Heart right ventricle (tissue), 16 donors: ENCODE results near the gene RAI1. TPM values are rescaled to one million over a fixed set of nuclear protein-coding genes. Genes with fewer than 3 reads are reported as not detected.

Experiments
- ATAC-seq, 8 donors: fragments of 200-7000 bp; cut with Tn5 transposase; one replicate each; pipeline ENCODE4 v1.9.1; 2020; ENCODE audit warnings: mild to moderate bottlenecking in 8 of 8, moderate library complexity in 8 of 8, moderate number of reproducible peaks in 1 of 8
- DNase-seq, 2 donors: peaks; one replicate each; pipeline ENCODE4 v3.0.0-alpha.2; 2020
- H3K27ac ChIP-seq, 10 donors: fragments of 200-600 bp; sonication (generic) in 2 of 10; one replicate each; pipeline versions ENCODE4 v1.5.0 to v1.8.0; 2020 to 2022; ENCODE audit warnings: mild to moderate bottlenecking in 3 of 10
- H3K27me3 ChIP-seq, 7 donors: fragments of 200-600 bp; one replicate each; pipeline ENCODE4 v1.8.0; 2021 to 2022; ENCODE audit warnings: mild to moderate bottlenecking in 2 of 7
- H3K36me3 ChIP-seq, 9 donors: fragments of 200-600 bp; sonication (generic) in 1 of 9; one replicate each; pipeline versions ENCODE4 v1.5.0 to v1.8.0; 2020 to 2022; ENCODE audit warnings: mild to moderate bottlenecking in 2 of 9
- H3K4me1 ChIP-seq, 9 donors: fragments of 200-600 bp; sonication (generic) in 1 of 9; one replicate each; pipeline versions ENCODE4 v1.5.0 to v1.8.0; 2020 to 2022; ENCODE audit warnings: mild to moderate bottlenecking in 4 of 9
- H3K4me3 ChIP-seq, 10 donors: fragments of 200-600 bp; sonication (generic) in 2 of 10; one replicate each; pipeline versions ENCODE4 v1.5.0 to v1.8.0; 2020 to 2022; ENCODE audit warnings: mild to moderate bottlenecking in 7 of 10, moderate library complexity in 2 of 10
- H3K9me3 ChIP-seq, 11 donors: fragments of 200-600 bp in 10 of 11; sonication (generic) in 2 of 11; one replicate each; pipeline versions ENCODE4 v1.5.0 to v1.8.0; 2013 to 2022; ENCODE audit warnings: mild to moderate bottlenecking in 2 of 11, control low read depth in 1 of 11, moderate library complexity in 1 of 11
- WGBS, 2 donors: extraction: QIAGEN DNeasy Blood & Tissue Kit; methylation state at CpG; one replicate each; pipeline ENCODE4 v1.1.7; 2013; ENCODE audit warnings: inconsistent platforms in 1 of 2; 5-methylcytosine and 5-hydroxymethylcytosine counted together
- intact Hi-C, 10 donors: fragments of 100-400 bp; cut with DNase I; formaldehyde crosslinking; loops; one replicate each; pipeline versions ENCODE4 v1.11.1 to v1.14.2; 2022
- polyA plus RNA-seq, 2 donors: library from polyadenylated mRNA; stranded (reverse); fragments of 200-250 nt; gene quantifications; one replicate each; pipeline ENCODE4 v1.2.3, GENCODE V29; 2013
- total RNA-seq, 10 donors: library from RNA; stranded (reverse); fragmentation: NEBNext Ultra II Directional in 3 of 10; extraction: Animal tissue kit (Norgen Biotek cat#: 25700) in 3 of 10; gene quantifications; one replicate each; pipeline versions ENCODE4 v1.2.1 to v1.2.4, GENCODE V29; 2021 to 2023
- TF ChIP-seq, protein P1 (sequence below), 9 donors: fragments of 200-600 bp; sonication (generic) in 2 of 9; IDR thresholded peaks; one replicate each; pipeline versions ENCODE4 v1.5.0 to v1.8.0; 2021 to 2022; ENCODE audit warnings: antibody characterized with exemption in 9 of 9, mild to moderate bottlenecking in 5 of 9, moderate library complexity in 1 of 9
- donor health status: Arrhythmogenic right ventricular cardiomyopathy.
- donor health status: ischemic (EF 13 %, LVEDD 7.1; RV severe dilation, severe dysfunction).
- donor health status: healthy with polysubstance abuse.
- donor health status: DM: no; HTN: yes; CAD: no.
- donor health status: DM: no; HTN: no; CAD: no.
- donor health status: ischemic (EF 25% LVEDD 6.9; RV normal size, moderate dysfunction).
- donor health status: ischemic (EF 25% LVEDD 5.7; RV mildly dilated, moderate dysfunction).
- donor health status: healthy.
- donor health status: DM: yes; HTN: yes; CAD: no.
- donor health status: Ischemic cardiomyopathy.
- donor health status: ischemic (EF 35%, LVEDD 5.7; RV mildly dilated, moderate dysfunction).
- donor health status: nonischemic (EF 11% LVEDD 7.7; RV severe dilation, severe dysfunction).
- donor health status: DM: yes; HTN: yes; CAD: no.
- donor health status: PGD.
- donor health status: ischemic (EF 29% LVEDD 5.4; RV normal size, mild dysfunction).
- donor health status: nonischemic (EF 23%, LVEDD 6.1; RV moderate dilation, normal function).

Gene RAI1
- total and polyA plus RNA-seq, 12 donors = 13.8 to 32.0 (median 19.8) TPM

DNA sequence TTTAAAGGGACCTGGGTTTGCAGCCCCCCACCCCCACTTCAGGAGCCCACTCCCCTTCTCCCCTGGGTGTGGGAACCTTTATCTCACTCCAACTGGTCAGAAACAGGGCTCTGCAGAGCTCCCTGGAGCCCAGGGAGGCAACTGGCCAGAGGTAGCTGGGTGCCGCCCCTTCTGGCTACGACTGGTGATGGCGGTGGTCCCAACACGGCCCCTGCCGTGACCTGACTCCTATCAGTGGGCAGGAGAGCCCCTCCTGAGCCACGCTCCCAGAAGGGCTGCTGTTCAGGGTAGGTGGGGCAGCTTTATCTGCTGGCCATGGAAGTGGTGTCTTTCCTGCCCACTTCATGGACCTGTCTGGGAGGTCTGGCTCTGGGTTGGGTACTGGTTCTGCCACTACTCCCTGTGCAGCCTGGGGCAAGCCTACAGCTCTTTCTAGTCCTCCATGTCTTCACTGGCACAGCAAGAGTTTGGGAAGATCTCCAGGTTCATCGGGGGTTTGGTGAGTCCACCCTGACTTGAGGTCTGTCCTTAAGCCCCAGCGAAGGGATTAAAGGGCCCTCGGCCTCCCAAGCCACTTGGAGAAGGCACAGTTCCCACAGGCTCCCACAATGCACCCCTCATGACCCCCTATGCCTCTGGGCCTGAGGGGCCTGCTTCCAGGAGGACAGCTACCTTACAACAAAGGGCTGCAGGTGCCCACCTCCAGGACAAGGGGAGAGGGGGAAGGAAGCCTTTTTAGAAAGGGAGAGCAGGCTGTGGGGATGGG, 161.0 kb downstream of the RAI1 start:
- DNase-seq (no peak), ATAC-seq (peak in 1 of 8 donors; percentile 0)
- H3K4me1 ChIP-seq = peaks cover 35 to 61% (median 52%) of the 10 kb centered on the region in 9 donors
- peaks cover 0 to 22% (median 5%) of the 10 kb centered on the region in 9 donors for H3K36me3 ChIP-seq
- no peak overlapping the region for H3K4me3 ChIP-seq
- WGBS, 2 donors = 37 to 40% methylated on average over 9 of the region's 9 CpGs
- intact Hi-C loops = no loop called here
- peak overlapping the region; percentile 30 to 100 (median 98) for H3K27ac ChIP-seq
- TF ChIP-seq, protein P1, sequence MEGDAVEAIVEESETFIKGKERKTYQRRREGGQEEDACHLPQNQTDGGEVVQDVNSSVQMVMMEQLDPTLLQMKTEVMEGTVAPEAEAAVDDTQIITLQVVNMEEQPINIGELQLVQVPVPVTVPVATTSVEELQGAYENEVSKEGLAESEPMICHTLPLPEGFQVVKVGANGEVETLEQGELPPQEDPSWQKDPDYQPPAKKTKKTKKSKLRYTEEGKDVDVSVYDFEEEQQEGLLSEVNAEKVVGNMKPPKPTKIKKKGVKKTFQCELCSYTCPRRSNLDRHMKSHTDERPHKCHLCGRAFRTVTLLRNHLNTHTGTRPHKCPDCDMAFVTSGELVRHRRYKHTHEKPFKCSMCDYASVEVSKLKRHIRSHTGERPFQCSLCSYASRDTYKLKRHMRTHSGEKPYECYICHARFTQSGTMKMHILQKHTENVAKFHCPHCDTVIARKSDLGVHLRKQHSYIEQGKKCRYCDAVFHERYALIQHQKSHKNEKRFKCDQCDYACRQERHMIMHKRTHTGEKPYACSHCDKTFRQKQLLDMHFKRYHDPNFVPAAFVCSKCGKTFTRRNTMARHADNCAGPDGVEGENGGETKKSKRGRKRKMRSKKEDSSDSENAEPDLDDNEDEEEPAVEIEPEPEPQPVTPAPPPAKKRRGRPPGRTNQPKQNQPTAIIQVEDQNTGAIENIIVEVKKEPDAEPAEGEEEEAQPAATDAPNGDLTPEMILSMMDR (IDR thresholded peaks at IDR 0.05) = no peak
- no peaks in the 10 kb centered on the region for H3K9me3 ChIP-seq
- H3K27me3 ChIP-seq = no peaks in the 10 kb centered on the region

DNA sequence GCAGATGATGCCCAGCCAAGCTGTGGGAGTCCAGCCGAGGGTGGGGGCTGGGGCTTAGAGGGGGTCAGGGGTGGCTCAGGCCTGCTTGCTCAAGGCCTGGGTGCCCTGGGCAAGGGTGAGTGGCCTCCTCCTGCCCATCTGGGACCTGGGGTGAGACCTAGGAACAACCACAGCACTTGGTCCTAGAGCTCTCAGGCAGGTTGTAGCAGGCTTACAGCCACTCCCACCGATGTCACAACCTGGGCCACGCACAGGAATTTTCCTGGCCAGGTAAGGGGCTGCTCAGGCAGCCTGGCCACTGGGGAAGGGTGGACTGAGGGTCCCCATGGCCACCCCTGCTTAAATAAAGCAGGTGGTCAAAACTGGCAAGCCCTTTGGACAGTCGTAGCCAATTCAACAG, 161.8 kb downstream of the RAI1 start:
- no peaks in the 10 kb centered on the region for H3K9me3 ChIP-seq
- H3K4me3 ChIP-seq = no peak overlapping the region
- H3K27ac ChIP-seq = peak overlapping the region in 5 of 10 donors; percentile 45 to 100 (median 98)
- TF ChIP-seq, protein P1 (IDR thresholded peaks at IDR 0.05) = no peak
- H3K36me3 ChIP-seq = peaks cover 0 to 28% (median 5%) of the 10 kb centered on the region in 9 donors
- intact Hi-C loops = no loop called here
- 84 to 85% methylated on average over 4 of the region's 4 CpGs for WGBS, 2 donors
- H3K4me1 ChIP-seq = peaks cover 27 to 55% (median 45%) of the 10 kb centered on the region in 9 donors
- no peaks in the 10 kb centered on the region for H3K27me3 ChIP-seq
- ATAC-seq (no peak), DNase-seq (no peak)

DNA sequence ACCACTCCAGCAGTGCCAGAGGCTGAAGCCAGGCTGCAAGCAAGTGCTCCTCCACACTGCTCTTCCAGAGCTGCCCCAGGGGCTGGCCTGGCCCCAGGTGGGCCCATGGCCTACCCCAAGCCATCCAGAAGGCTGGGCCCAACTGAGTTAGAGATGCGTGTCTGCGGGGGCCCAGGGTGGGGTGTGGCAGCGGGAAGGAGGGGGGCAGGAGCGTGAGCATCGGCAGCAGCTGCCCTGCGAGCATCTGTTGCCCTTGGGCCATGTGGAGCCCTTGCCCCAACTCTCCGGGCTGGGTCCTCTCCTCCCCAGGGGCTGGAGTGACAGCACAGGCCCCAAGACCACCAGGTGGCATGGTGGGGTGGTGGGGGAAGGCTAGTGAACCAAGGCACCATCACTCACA, 162.8 kb downstream of the RAI1 start:
- Histone ChIP-seq H3K27me3 (no peaks in the 10 kb centered on the region), H3K9me3 (no peaks in the 10 kb centered on the region), H3K4me1 (peaks cover 31 to 55% (median 44%) of the 10 kb centered on the region in 9 donors), H3K27ac (peak overlapping the region in 1 of 10 donors; percentile 6), H3K4me3 (no peak overlapping the region), H3K36me3 (peaks cover 0 to 34% (median 5%) of the 10 kb centered on the region in 9 donors)
- ATAC-seq = no peak
- TF ChIP-seq, protein P1 (IDR thresholded peaks at IDR 0.05) = no peak
- no peak for DNase-seq
- intact Hi-C loops = no loop called here
- WGBS, 2 donors = 80% methylated on average over 7 of the region's 7 CpGs

DNA sequence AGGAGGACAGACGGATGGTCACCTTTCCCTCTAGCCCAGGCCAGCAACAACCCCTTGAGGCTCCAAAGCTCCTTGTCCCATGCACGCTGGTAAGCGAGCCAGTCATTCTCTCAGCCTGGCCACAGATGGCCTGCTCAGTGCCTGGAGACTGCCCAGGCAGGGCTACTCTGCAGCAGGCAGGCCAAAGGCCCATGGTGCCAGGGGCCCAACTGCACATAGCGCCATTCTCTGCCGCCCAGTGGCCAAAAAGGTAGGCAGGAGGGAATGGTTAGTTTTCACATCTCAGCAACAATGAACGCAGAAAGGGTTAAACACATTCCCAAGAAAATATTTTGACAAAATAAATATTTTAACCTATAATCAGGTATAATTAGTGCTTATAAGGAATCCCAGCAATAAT, 163.2 kb downstream of the RAI1 start:
- Histone ChIP-seq H3K4me3 (no peak overlapping the region), H3K27me3 (no peaks in the 10 kb centered on the region), H3K36me3 (peaks cover 0 to 34% (median 5%) of the 10 kb centered on the region in 9 donors), H3K27ac (no peak overlapping the region), H3K9me3 (no peaks in the 10 kb centered on the region), H3K4me1 (peaks cover 31 to 55% (median 44%) of the 10 kb centered on the region in 9 donors)
- 91 to 95% methylated on average over 6 of the region's 6 CpGs for WGBS, 2 donors
- no peak for DNase-seq
- TF ChIP-seq, protein P1 (IDR thresholded peaks at IDR 0.05) = no peak
- ATAC-seq = no peak
- intact Hi-C loops = no loop called here
